Adrenal gland (tissue), 12 donors: ENCODE data around the gene DBX2. TPM values are rescaled to one million over a fixed set of nuclear protein-coding genes. Genes with fewer than 3 reads are reported as not detected.
"Not testable (repeated sequence)": the region's sequence is repeated elsewhere in the genome, so short reads cannot be mapped to it uniquely, and the experiment has no call there.

Experiments
- DNase-seq, 7 donors: peaks; one replicate each; pipeline ENCODE4 v3.0.0-alpha.2; 2019 to 2020
- H3K27ac ChIP-seq, 5 donors: fragments of 200-600 bp; sonication (generic) in 4 of 5; 1 replicate in 3 of 5; 2 replicates in 2 of 5; pipeline versions ENCODE4 v1.5.1 to v1.8.0; 2016 to 2020; ENCODE audit warnings: mild to moderate bottlenecking in 1 of 5
- H3K27me3 ChIP-seq: fragments of 200-600 bp; 2 replicates; pipeline ENCODE4 v1.8.0; 2021
- H3K36me3 ChIP-seq, 2 donors: fragments of 200-600 bp; replicated peaks in 1 of 2; 1 replicate in 1 of 2; 2 replicates in 1 of 2; pipeline versions ENCODE4 v1.5.1 to v1.8.0; 2018 to 2022
- H3K4me1 ChIP-seq, 2 donors: fragments of 200-600 bp; replicated peaks in 1 of 2; 1 replicate in 1 of 2; 2 replicates in 1 of 2; pipeline versions ENCODE4 v1.5.1 to v1.8.0; 2018 to 2021
- H3K4me3 ChIP-seq, 4 donors: fragments of 200-600 bp; sonication (generic) in 3 of 4; one replicate each; pipeline ENCODE4 v1.5.1; 2016 to 2018
- H3K9me3 ChIP-seq, 3 donors: fragments of 200-600 bp; sonication (generic) in 1 of 3; replicated peaks in 1 of 3; 1 replicate in 2 of 3; 2 replicates in 1 of 3; pipeline versions ENCODE4 v1.5.1 to v1.8.0; 2016 to 2021
- CTCF ChIP-seq, 6 experiments: fragments of 450-650 bp in 4 of 6; fragments of 200-600 bp in 2 of 6; sonication (generic) in 1 of 6; IDR thresholded peaks; 1 replicate in 5 of 6; 2 replicates in 1 of 6; pipeline versions ENCODE4 v1.5.1 to v1.8.0; 2016 to 2021; ENCODE audit warnings: antibody characterized with exemption in 6 of 6, mild to moderate bottlenecking in 2 of 6, moderate library complexity in 1 of 6
- POLR2A ChIP-seq, 2 donors: fragments of 450-650 bp; IDR thresholded peaks; one replicate each; pipeline ENCODE4 v1.6.1; 2017; ENCODE audit warnings: antibody characterized with exemption in 2 of 2, mild to moderate bottlenecking in 2 of 2, moderate library complexity in 1 of 2
- WGBS, 4 donors: extraction: QIAGEN DNeasy Blood & Tissue Kit in 2 of 4; methylation state at CpG; one replicate each; pipeline versions ENCODE4 v1.1.5 to v1.1.7; 2013 to 2017; 5-methylcytosine and 5-hydroxymethylcytosine counted together
- intact Hi-C, 2 donors: fragments of 100-400 bp; cut with DNase I; formaldehyde crosslinking; loops; one replicate each; pipeline versions ENCODE4 v1.14.1 to v1.15.0; 2022 to 2023
- polyA plus RNA-seq, 3 donors: library from polyadenylated mRNA; stranded (reverse); fragments of 200-250 nt in 2 of 3; fragments of 350-450 nt in 1 of 3; fragmentation: Illumina TruSeq in 1 of 3; extraction: RNeasy Lipid Tissue Mini Kit (QIAGEN cat#74804) in 1 of 3; gene quantifications; one replicate each; pipeline ENCODE4 v1.2.3, GENCODE V29; 2013 to 2014
- total RNA-seq, 9 donors: library from RNA; depleted of rRNA in 4 of 9; stranded (reverse); fragments of >200 nt in 4 of 9; fragments of 120-200 nt in 1 of 9; fragmentation: NEBNext Ultra II Directional in 1 of 9; extraction: Animal tissue kit (Norgen Biotek cat#: 25700) in 1 of 9; gene quantifications; one replicate each; pipeline versions ENCODE4 v1.1.0 to v1.2.4, GENCODE V29; 2013 to 2023
- donor health status: healthy with polysubstance abuse.
- donor health status: Bipolar disorder and iron deficiency.
- donor health status: DM: yes; HTN: yes; CAD: no.
- donor health status: DM: no; HTN: no; CAD: no.
- donor health status: DM: no; HTN: no; CAD: no.
- donor health status: DM: yes; HTN: yes; CAD: no.

DBX2 gene
- total and polyA plus RNA-seq, 12 donors, result 0.03 to 0.16 (median 0.06) TPM; not detected in 9

GRCh38 chr12:45008211-45008610 lies 42.7 kb downstream of the DBX2 start:
- H3K27ac ChIP-seq, result no peak overlapping the region
- no peak overlapping the region for H3K4me3 ChIP-seq
- H3K9me3 ChIP-seq, result no peaks in the 10 kb centered on the region
- H3K27me3 ChIP-seq, result no peaks in the 10 kb centered on the region
- TF ChIP-seq CTCF (IDR thresholded peaks at IDR 0.05) (no peak), POLR2A (IDR thresholded peaks at IDR 0.05) (no peak)
- H3K4me1 ChIP-seq, result no peaks in the 10 kb centered on the region
- intact Hi-C loops, result no loop called here
- DNase-seq, result no peak
- no peaks in the 10 kb centered on the region for H3K36me3 ChIP-seq

DNA sequence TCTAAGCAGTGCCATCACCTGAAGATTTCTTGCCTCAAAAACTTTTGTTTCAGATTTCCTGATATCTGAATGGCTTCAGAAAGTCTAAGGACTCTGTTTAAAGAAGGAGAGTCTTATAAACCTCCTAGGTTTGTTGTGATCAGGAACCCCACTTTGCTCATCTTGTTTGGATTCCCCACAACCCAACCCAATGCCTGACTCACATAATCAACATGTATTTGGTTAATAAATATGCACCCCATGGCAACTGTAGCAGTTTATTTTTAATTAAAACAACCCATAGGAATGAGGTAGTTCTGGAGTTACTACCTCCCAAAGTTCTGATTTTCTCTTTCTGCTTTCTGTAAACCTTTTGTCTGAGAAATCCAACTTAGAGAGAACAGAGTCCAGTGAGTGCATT lies 51.5 kb downstream of the DBX2 start:
- Histone ChIP-seq H3K27me3 (no peaks in the 10 kb centered on the region), H3K9me3 (no peaks in the 10 kb centered on the region), H3K4me1 (no peaks in the 10 kb centered on the region), H3K36me3 (no peaks in the 10 kb centered on the region), H3K4me3 (no peak overlapping the region), H3K27ac (no peak overlapping the region)
- intact Hi-C loops, result no loop called here
- TF ChIP-seq POLR2A (IDR thresholded peaks at IDR 0.05), result no peak
- DNase-seq, result no peak

- Histone ChIP-seq H3K9me3 (no peaks in the 10 kb centered on the region), H3K4me1 (no peaks in the 10 kb centered on the region), H3K27me3 (no peaks in the 10 kb centered on the region), H3K27ac (no peak overlapping the region), H3K4me3 (no peak overlapping the region), H3K36me3 (no peaks in the 10 kb centered on the region)
- DNase-seq, result no peak
- TF ChIP-seq POLR2A (IDR thresholded peaks at IDR 0.05) (no peak), CTCF (IDR thresholded peaks at IDR 0.05) (no peak)
- WGBS, 4 donors, result 25 to 54% (median 44%) methylated on average over 1 of the region's 1 CpG
- intact Hi-C loops, result no loop called here
Measured at GRCh38 chr12:44993161-44993560, 57.7 kb downstream of the DBX2 start.

- intact Hi-C loops, DNase-seq, H3K4me3 ChIP-seq, H3K36me3 ChIP-seq, H3K4me1 ChIP-seq, H3K27ac ChIP-seq, H3K27me3 ChIP-seq, H3K9me3 ChIP-seq: not testable (repeated sequence)
- 87 to 94% (median 89%) methylated on average over 10 of the region's 10 CpGs for WGBS, 4 donors
Measured at GRCh38 chr12:44984863-44985262, 66.0 kb downstream of the DBX2 start.

- WGBS, 4 donors, result 74 to 80% (median 78%) methylated on average over 5 of the region's 5 CpGs
- Histone ChIP-seq H3K27ac (no peak overlapping the region), H3K4me3 (no peak overlapping the region), H3K27me3 (no peaks in the 10 kb centered on the region), H3K9me3 (no peaks in the 10 kb centered on the region), H3K4me1 (no peaks in the 10 kb centered on the region), H3K36me3 (no peaks in the 10 kb centered on the region)
- DNase-seq, result no peak
- TF ChIP-seq POLR2A (IDR thresholded peaks at IDR 0.05) (no peak), CTCF (IDR thresholded peaks at IDR 0.05) (no peak)
- intact Hi-C loops, result no loop called here
Measured at GRCh38 chr12:44979918-44980317, 71.0 kb downstream of the DBX2 start.
